Fibroblast of skin of scalp (primary cell): ENCODE data around the gene SFN. TPM values are rescaled to one million over a fixed set of nuclear protein-coding genes. Genes with fewer than 3 reads are reported as not detected.
"Not testable (repeated sequence)": the region's sequence is repeated elsewhere in the genome, so short reads cannot be mapped to it uniquely, and the experiment has no call there.

Source experiments
- DNase-seq: peaks from one replicate; pipeline ENCODE4 v3.0.0-alpha.2; 2013
- polyA plus RNA-seq, 2 experiments: library from polyadenylated mRNA; unstranded; fragments of 120-200 nt; gene quantifications; one replicate each; pipeline ENCODE4 v1.2.1, GENCODE V29; 2013; ENCODE audit not compliant: insufficient read length in 2 of 2

Gene SFN
- 0.28 TPM for polyA plus RNA-seq (2013, experiment 1 of 2; ENCODE audit: insufficient read length)
- polyA plus RNA-seq (2013, experiment 2 of 2; ENCODE audit: insufficient read length), result 1.2 TPM

DNA sequence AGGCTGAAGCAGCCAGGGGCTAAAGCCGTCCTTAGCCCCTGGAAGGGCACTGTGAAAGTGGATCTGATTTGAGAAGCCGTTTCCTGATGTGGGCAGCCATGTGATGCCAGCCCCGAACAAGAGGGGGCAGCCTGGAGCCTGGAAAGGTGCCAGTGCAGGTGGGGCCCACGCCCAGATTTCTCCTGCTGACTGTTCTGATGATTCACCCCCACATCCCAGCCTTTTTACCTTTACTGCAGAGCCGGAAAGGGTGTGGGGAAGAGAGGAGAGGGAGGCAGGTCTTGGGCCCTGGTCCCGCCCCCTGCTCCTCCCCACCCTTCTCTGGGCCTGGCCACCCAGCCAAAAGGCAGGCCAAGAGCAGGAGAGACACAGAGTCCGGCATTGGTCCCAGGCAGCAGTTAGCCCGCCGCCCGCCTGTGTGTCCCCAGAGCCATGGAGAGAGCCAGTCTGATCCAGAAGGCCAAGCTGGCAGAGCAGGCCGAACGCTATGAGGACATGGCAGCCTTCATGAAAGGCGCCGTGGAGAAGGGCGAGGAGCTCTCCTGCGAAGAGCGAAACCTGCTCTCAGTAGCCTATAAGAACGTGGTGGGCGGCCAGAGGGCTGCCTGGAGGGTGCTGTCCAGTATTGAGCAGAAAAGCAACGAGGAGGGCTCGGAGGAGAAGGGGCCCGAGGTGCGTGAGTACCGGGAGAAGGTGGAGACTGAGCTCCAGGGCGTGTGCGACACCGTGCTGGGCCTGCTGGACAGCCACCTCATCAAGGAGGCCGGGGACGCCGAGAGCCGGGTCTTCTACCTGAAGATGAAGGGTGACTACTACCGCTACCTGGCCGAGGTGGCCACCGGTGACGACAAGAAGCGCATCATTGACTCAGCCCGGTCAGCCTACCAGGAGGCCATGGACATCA, at the start of gene SFN:
Gene SFN (plus strand): TSS at position 369 of the 904 bp plus-strand sequence. CDS start 64 bp downstream, at position 433.
- peak; percentile 3 for DNase-seq

DNA sequence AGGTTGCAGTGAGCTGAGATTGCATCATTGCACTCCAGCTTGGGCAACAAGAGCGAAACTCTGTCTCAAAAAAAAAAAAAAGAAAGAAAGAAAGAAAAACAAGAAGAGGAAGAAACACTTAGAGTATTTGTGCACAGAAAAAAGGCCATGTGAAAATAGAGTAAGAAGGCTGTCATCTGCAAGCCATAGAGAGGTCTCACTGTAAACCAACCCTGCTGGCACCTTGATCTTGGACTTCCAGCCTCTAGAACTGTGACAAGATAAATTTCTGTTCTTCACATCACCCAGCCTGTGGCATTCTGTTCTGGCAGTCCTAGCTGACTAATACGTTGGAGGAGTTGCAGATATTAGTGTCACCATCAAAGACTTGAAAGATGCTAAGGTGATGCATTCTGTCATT, 48.6 kb upstream of the SFN start:
- no peak for DNase-seq

DNA sequence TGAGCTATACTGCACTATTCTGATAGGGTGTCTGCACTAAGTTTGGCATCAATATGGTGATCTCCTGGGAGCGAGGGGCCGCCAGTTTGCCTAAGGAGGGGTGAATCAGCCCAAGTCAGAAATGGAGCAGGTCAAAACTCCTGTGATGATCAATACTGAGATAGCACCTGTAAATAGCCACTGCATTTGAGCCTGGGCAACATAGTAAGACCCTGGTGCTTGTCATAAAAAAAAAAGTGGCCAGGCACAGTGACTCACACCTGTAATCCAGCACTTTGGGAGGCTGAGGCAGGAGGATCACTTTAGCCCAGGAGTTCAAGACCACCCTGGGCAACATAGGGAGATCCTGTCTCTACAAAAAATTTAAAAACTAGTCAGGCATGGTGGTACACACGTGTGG, 48.1 kb upstream of the SFN start:
- DNase-seq, result no peak

DNA sequence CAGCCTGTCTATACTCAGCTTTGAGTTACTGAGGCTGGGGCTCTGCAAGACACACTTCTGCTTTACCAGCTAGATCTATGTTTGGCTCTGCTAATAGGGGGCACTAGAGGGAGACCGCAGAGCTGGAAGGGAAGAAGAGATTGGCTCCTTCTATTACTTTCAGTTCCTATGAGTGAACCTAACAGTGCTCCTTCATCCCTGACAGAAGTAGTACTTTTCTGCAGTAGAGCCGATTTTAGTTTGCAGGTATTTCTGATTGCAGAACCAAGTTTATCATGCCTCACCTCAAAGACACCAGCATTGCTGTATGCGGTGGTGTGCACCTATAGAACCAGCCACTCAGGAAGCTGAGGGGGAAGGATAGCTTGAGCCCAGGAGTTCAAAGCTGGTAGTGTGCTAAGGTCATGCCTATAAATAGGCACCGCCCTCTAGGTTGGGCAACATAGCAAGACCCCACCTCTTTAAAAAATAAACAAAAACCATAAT, 42.1 kb upstream of the SFN start:
- no peak for DNase-seq

DNA sequence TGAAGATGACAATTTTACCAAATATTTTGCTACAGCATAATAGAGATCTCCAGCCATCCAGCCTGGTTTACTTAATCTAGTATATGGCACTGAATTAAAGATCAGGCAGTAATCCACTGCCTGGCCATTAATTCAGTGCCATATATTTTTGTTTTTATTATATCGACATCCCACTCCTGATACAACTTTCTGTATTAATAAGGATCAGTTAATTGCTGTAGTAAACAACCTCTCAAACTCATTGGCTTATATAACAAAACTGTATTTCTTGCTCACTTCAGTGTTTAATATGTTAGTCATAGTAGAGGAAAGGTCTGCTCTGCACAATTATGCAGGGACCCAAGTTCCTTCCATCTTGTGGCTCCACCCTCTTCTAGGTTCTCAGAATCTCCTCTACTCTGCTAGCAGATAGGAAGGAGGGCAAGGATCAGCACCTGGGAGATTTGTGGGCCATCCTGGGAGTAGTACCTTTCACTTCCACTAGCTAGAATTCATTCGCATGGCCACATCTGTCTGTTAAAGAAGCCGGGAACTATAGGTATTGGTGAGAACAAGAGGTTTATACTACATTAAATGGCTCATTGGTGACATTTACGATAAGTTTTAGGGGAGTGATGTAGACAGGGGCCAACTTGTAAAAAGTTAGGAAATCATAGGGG, 40.1 kb upstream of the SFN start:
- DNase-seq, result no peak

DNA sequence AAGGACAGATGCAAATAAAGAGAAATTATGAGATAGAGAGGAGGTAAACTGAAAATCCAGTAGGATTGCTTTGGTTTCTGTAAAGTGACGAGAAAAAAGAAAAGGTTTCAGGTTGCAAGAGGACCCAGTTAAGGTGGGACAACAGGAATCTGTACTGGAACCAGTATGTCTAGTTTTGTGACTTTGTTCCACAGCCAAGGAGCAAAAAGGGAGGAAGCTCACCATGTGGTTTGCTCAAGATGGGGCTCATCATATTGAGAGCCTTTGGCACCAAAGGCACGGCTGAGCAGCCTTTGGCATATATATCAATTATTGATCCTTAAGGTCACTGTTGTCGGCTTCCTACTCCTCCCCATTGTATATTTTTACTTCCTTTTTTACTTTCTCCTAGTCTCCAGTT, 38.2 kb upstream of the SFN start:
- DNase-seq, result no peak

DNA sequence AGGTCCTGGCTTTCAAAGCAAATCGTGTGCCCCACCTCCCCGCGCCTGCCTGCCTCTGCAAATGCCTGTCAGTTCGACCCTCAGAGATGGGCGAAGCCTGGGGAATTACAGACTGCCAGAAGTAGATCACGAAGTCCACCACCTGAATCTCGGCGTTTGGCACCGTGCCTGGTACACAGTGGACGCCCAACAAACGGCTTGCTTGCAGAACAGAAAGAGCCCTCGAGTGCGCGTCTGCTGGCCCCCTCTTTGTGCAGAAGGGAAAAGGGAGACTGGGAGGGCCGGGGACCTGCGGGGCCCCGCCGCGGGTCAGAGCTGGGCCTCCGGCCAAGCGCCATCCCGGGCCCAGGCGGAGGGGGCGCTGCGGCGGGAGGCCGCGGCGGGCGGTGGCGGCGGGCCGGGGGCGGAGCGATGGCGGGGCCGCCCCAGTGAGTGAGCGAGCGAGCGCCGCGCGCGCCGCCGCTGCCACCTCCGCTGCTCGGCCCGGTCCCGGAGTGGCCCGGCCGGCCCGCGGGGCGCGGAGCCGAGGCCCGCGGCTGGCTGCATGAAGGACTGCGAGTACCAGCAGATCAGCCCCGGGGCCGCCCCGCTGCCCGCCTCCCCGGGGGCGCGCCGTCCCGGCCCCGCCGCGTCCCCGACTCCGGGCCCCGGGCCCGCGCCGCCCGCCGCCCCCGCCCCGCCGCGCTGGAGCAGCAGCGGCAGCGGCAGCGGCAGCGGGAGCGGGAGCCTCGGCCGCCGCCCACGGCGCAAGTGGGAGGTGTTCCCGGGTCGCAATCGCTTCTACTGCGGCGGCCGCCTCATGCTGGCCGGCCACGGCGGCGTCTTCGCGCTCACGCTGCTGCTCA, 36.5 kb upstream of the SFN start, which contains the start of gene ZDHHC18:
Gene ZDHHC18 (plus strand): TSS at position 428 of the 845 bp plus-strand sequence. CDS start 117 bp downstream, at position 545.
- peak; percentile 68 for DNase-seq

DNA sequence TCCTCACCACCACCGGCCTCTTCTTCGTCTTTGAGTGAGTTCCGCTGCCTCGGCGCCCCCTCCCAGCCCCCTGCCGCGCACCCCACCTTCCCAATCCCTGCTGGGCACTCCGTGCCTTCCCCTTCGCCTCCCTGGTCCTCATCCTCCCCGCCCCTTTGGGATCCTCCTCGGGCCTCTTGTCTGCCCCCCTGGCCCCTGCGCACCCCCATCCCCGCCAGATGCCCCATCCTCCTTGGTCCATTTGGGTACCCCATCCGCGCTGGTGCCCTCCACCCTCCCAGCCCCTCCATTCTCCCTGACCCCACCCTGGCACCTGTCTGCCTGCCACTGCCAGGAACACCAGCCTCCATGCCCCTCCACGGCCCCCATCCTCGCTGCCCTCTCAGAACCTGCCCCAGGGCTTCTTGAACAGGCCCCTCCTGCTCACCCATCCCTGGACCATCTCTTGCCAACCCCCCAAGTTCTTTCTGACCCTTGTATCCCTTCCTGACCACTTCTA, 35.8 kb upstream of the SFN start:
- DNase-seq, result no peak

DNA sequence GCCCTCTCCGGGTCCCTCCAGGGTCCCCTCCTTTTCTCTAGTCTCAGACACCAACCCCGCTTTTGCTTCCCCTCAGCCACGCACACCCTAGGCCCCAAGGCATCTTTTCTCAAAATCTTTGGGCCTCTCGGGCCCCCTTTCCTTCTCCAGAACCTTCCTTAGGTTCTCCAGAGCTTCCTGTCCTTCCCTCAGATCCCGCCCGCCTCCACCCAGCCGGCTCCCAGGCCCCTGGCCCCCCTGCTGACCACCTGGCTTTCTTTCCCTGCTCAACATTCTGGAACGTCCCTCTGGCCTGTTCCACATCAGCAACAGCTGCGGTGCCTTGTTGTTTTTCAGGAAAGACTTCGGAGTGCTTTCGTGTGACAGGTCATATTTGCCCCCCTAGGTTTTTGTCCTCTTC, 35.3 kb upstream of the SFN start:
- no peak for DNase-seq

DNA sequence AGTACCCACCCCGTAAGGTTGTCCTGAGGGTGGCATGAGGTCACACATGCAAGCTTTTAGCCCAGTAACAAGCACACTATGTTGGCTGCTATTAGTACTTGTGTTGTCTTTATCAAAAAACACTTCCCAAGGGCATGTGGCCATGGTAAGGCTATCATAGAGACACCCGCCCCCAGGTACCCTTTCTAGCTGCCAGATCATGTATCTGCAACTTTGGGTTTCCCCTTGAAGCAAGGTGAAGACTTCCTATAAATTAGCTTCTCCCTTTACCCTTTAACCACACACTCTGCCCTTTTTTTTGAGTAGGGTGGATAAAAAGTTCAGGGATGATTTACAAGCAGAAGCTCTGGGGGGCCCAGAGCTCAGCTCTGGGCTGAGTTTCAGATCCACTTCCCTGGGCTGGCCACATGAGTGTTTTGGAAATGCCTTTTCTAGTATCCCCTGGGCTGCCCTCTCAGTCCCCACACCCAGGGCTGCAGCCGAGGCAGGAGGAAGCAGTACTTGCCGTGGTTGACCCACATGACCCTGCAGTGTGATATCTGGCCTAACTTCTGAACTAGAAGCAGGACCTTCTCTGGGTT, 34.4 kb upstream of the SFN start:
- no peak for DNase-seq

DNA sequence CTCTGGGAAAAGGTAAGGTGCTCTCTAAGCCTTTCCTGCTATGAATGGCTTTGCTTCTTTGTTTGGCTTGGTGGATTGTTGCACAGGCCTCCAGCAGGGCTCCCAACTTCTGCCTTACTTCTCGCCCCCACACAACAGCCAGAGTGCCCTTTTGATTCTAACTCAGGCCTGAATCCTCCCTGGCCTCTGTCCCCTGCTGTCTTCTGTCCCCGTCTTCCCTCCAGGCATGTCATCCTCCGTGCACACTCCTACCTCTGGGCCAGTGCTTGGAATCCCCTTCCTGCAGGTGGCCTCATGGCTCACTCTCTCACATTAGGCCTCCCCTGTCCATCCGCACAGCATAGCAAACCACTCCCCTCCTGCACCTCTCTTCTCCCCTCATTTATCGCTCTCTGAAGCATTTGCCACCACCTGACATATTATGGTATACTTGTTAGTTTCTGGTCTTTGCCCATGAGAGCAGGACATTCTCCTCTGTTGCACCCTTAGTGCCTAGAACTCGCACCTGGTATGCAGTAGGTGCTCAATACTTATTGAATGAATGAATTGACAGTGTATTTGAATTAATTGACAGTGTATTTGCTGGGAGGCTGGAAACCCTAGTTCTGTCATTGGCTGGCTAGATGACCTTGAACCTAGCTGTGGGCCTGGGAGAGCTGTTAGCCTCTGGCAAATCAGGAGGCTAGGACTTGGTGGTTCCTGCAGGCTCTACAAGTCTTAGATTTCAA, 33.6 kb upstream of the SFN start:
- no peak for DNase-seq

DNA sequence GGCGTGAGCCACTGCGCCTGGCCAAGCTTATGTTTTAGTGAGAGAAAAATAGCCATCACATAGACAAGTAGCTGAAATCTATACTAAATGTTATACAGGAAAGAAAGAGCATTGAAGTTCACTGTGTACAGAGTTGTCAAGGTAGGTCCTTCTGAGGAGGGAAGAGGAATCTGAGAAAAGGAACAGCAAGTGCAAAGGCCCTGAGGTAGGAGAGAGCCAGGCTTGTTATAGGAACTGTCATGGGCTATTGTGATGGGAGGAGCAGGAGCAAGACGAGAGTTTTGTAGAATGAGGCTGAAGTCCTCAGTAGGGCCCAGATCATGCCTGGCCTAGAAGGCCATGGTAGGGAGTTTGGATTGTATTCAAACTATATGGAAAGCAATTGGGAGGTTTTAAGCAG, 31.9 kb upstream of the SFN start:
- no peak for DNase-seq

DNA sequence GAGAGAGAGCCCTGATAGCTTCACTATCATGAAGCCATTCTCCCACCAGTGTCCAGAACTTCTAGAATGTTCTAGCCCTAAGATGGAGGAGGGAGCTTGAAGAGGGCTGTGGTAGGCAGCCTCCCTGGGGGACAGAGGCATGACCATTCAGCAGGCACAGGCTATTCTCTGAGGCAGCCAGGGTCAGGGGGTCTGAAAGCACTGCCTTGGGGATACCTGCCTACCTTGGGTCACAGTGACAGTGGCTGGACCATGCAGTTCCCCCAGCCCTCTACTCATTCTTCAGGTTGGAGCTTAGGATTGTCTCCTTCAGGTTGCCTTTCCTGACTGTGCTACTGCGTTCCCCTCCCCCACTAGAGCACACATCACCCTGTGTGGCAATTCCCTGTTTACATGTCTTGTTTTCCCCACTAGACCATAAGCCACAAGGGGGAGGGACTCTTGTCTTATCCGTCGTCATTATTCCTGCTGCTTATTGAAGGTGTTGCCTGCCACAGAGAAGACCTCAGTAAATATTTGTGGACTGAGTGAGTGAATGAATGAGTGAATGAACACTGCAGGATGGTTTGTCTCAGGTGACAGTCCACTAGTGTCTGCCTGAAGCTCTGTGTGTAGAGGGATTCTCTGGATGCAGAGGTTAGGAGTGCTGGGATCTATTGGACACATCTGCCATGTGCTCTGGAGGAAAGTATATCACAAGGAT, 31.3 kb upstream of the SFN start:
- DNase-seq, result no peak

DNA sequence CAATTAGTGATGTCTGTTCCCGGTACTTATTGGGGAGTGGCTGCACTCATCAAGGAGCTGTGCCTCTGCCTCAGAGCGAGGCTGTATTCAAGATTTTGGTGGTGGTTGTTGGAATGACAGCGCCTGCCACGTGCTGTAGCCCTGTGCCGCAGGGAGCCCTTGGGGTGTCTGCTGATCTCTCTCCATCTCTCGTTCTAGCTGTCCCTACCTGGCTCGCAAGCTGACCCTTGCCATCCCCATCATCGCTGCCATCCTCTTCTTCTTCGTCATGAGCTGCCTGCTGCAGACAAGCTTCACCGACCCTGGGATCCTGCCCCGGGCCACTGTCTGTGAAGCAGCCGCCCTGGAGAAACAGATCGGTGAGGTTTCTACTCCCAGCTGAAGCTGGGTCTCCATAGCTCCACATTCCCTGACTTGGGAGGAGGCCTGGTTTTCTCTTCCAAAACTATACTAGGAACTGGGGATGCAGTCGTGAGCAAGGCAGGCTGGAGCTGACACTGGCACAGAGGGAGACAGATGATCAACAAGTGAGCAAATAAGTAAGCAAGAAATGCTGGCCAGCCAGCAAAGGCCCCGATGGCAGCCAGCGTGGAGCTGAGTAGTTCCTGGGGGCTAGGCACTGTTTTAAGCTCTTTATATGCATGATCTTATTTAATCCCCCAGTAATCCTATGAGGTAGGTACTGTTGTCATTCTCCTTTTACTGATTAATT, 30.5 kb upstream of the SFN start:
- DNase-seq, result no peak

DNA sequence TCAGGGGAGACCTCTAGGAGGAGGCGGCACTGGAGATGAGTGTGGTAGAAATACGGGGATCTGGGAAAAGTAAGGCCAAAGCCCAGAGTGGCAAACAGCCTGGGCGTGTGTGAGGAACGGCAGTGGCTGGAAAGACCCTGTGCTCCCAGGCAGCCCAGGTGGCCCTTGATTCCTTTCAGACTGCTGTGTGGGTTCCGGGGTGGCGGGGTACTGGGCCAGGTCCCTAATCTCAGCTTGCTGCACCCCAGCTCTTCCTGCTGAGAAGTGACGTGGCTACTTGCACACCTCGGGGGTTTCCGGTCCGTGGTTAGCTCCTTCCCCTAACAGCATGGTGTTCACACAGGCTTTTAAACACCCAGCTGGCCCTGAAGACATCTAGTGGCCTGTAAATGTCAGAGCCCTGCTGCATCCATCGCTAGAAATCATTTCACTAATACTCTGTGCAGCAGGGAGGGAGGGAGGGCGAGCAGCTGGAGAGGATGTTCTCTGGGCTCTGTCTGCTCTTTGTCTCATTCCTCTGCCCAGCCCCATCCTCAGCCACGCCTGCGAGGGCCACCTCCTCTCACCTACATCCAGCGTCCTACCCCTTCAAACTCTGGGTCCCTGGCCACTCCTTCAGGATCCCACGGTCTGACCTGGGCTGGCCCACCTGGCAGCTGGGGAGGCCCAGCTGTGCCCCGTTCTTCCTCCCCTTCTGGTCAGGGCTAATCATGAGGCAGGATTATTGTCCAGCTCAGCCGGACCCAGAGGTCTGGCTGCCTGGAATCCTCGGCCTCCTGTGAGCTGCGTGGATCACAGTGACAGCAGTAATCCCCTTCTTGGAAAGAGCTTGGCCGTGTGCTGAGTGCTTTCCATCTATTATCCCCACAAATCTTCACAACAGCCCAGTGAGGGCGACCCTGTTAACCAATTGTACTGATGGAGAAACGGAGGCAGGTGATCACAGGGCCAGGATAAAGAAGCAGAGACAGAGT, 29.2 kb upstream of the SFN start:
- no peak for DNase-seq

DNA sequence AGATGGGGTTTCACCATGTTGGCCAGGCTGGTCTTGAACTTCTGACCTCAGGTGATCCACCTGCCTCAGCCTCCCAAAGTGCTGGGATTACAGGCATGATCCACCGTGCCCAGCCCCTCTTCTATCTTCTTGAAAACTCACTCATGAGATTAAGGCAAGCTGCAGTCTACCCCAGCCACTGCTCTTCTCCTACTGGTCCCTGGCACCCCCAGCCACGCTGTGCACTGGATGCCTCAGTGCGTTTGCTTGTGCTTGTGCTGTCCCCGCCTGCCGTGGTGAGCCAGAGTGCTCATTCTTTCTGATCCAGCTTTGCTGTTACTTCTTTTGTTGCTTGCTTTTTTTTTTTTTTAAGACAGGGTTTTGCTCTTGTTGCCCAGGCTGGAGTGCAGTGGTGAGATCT, 25.3 kb upstream of the SFN start:
- DNase-seq, result not testable (repeated sequence)

DNA sequence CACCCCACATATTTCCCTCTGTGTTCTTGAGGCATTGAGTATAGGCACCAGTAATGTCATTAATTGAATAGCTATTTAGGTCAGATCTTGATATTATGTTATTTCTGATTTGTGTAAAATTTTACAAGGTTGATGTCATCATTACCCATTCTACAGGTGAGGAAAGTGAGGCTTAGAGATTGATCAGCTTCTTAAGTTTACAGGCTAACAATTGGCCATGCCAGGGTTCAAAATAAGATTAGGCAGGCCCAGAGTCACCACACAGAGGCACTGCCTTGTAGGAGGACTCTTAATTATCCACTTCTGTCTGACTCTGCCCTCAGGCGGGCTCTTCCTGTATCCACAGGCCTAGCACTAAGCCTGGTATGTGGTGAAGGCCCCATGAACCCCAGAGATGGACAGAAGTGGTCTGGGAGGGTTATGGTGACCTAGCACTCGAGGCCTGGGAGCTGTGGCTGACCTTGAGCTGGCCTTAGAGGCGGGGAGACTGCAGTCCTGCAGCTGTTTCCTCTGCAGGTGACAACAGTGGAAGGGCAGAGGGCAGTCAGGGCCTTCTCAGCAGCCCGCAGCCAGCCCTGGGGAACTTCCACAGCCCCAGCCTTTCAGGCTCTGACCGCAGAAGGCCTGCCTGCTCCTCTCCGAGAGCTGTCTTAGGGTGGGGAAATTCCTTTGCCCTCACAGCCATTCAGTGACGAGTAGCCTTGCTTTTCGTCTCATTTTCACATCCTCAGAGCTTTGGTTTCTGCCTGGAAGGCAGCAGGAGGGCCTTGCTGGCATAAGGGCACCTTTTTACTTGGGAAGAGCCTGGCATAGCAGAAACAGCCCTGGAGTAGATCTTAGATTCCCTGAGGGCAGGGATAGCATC, 24.2 kb upstream of the SFN start:
- DNase-seq, result no peak

DNA sequence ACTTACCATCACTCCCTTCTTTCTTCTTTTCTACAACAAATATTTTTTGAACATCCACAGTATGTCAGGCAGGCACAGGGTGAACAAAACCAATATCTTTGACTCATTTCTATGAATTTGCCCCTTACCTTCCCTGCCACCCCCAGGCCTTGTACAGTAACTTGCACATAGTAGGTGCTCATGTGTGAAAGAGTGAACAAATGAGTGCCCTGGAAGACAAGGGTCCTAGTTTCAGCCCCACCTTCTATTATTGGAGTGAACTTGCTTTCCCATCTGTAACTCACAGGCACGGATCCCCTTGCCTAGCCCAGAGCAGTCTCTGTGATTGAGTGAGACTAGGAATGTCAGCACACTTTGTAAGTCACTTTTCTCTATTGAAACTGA, 23.6 kb upstream of the SFN start:
- no peak for DNase-seq
